ENCODE data around the gene PELI2.

Gene PELI2

DNA sequence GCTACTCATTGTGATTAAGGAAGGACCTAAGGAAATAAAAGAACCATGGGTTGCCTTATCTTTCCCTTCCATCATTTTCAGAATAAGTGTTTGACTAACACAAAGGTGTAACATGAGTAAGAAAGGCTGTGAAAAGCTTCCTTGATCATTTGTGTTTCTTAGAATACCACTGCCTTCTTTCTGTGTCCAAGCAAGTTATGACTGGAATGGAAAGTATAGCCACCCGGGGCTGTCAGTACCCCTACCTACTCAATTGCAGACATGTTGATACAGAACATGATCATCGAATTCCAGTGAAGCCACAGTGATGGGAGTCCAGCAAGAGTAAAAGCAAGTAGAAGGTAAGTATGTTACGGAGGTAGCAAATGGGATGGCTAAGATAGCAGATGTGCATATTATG is 209.8 kb downstream of the PELI2 start:
- ATAC-seq = no peak
- no peak for TF ChIP-seq PATZ1 (CRISPR knock-in tag; IDR thresholded peaks at IDR 0.05; ENCODE audit: borderline replicate concordance)
- TF ChIP-seq CSDC2 (CRISPR knock-in tag; IDR thresholded peaks at IDR 0.05) = no peak
- no peak for TF ChIP-seq ISL1 (CRISPR knock-in tag; IDR thresholded peaks at IDR 0.05)
- TF ChIP-seq PPARA (CRISPR knock-in tag; IDR thresholded peaks at IDR 0.05; ENCODE audit: borderline replicate concordance) = no peak
- TF ChIP-seq ARNTL (CRISPR knock-in tag; IDR thresholded peaks at IDR 0.05; ENCODE audit: borderline replicate concordance, low read depth) = no peak
- no peak for TF ChIP-seq TOX (CRISPR knock-in tag; IDR thresholded peaks at IDR 0.05; ENCODE audit: borderline replicate concordance)
- TF ChIP-seq, protein P1, sequence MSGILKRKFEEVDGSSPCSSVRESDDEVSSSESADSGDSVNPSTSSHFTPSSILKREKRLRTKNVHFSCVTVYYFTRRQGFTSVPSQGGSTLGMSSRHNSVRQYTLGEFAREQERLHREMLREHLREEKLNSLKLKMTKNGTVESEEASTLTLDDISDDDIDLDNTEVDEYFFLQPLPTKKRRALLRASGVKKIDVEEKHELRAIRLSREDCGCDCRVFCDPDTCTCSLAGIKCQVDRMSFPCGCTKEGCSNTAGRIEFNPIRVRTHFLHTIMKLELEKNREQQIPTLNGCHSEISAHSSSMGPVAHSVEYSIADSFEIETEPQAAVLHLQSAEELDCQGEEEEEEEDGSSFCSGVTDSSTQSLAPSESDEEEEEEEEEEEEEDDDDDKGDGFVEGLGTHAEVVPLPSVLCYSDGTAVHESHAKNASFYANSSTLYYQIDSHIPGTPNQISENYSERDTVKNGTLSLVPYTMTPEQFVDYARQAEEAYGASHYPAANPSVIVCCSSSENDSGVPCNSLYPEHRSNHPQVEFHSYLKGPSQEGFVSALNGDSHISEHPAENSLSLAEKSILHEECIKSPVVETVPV (CRISPR knock-in tag; IDR thresholded peaks at IDR 0.05) = no peak

- TF ChIP-seq CSDC2 (CRISPR knock-in tag; IDR thresholded peaks at IDR 0.05) = no peak
- no peak for TF ChIP-seq TOX (CRISPR knock-in tag; IDR thresholded peaks at IDR 0.05; ENCODE audit: borderline replicate concordance)
- no peak for TF ChIP-seq PATZ1 (CRISPR knock-in tag; IDR thresholded peaks at IDR 0.05; ENCODE audit: borderline replicate concordance)
- TF ChIP-seq, protein P2, sequence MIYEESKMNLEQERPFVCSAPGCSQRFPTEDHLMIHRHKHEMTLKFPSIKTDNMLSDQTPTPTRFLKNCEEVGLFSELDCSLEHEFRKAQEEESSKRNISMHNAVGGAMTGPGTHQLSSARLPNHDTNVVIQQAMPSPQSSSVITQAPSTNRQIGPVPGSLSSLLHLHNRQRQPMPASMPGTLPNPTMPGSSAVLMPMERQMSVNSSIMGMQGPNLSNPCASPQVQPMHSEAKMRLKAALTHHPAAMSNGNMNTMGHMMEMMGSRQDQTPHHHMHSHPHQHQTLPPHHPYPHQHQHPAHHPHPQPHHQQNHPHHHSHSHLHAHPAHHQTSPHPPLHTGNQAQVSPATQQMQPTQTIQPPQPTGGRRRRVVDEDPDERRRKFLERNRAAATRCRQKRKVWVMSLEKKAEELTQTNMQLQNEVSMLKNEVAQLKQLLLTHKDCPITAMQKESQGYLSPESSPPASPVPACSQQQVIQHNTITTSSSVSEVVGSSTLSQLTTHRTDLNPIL (CRISPR knock-in tag; IDR thresholded peaks at IDR 0.05; ENCODE audit: low read depth) = no peak
- TF ChIP-seq RARB (CRISPR knock-in tag; IDR thresholded peaks at IDR 0.05) = no peak
- no peak for TF ChIP-seq ZFP3 (CRISPR knock-in tag; IDR thresholded peaks at IDR 0.05)
- TF ChIP-seq GLIS3 (CRISPR knock-in tag; IDR thresholded peaks at IDR 0.05) = no peak
- TF ChIP-seq, protein P1 (CRISPR knock-in tag; IDR thresholded peaks at IDR 0.05) = no peak
- TF ChIP-seq BACH2 (CRISPR knock-in tag; IDR thresholded peaks at IDR 0.05; ENCODE audit: borderline replicate concordance) = no peak
- TF ChIP-seq, protein P3, sequence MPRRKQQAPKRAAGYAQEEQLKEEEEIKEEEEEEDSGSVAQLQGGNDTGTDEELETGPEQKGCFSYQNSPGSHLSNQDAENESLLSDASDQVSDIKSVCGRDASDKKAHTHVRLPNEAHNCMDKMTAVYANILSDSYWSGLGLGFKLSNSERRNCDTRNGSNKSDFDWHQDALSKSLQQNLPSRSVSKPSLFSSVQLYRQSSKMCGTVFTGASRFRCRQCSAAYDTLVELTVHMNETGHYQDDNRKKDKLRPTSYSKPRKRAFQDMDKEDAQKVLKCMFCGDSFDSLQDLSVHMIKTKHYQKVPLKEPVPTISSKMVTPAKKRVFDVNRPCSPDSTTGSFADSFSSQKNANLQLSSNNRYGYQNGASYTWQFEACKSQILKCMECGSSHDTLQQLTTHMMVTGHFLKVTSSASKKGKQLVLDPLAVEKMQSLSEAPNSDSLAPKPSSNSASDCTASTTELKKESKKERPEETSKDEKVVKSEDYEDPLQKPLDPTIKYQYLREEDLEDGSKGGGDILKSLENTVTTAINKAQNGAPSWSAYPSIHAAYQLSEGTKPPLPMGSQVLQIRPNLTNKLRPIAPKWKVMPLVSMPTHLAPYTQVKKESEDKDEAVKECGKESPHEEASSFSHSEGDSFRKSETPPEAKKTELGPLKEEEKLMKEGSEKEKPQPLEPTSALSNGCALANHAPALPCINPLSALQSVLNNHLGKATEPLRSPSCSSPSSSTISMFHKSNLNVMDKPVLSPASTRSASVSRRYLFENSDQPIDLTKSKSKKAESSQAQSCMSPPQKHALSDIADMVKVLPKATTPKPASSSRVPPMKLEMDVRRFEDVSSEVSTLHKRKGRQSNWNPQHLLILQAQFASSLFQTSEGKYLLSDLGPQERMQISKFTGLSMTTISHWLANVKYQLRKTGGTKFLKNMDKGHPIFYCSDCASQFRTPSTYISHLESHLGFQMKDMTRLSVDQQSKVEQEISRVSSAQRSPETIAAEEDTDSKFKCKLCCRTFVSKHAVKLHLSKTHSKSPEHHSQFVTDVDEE (CRISPR knock-in tag; IDR thresholded peaks at IDR 0.05) = no peak
- no peak for TF ChIP-seq PPARA (CRISPR knock-in tag; IDR thresholded peaks at IDR 0.05; ENCODE audit: borderline replicate concordance)
- no peak for TF ChIP-seq ZNF8 (CRISPR knock-in tag; IDR thresholded peaks at IDR 0.05)
- no peak for TF ChIP-seq ISL1 (CRISPR knock-in tag; IDR thresholded peaks at IDR 0.05)
- TF ChIP-seq, protein P4, sequence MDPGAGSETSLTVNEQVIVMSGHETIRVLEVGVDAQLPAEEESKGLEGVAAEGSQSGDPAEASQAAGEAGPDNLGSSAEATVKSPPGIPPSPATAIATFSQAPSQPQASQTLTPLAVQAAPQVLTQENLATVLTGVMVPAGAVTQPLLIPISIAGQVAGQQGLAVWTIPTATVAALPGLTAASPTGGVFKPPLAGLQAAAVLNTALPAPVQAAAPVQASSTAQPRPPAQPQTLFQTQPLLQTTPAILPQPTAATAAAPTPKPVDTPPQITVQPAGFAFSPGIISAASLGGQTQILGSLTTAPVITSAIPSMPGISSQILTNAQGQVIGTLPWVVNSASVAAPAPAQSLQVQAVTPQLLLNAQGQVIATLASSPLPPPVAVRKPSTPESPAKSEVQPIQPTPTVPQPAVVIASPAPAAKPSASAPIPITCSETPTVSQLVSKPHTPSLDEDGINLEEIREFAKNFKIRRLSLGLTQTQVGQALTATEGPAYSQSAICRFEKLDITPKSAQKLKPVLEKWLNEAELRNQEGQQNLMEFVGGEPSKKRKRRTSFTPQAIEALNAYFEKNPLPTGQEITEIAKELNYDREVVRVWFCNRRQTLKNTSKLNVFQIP (CRISPR knock-in tag; IDR thresholded peaks at IDR 0.05; ENCODE audit: borderline replicate concordance, low read depth) = no peak
- no peak for ATAC-seq
These were observed 213.5 kb downstream of the PELI2 start for GRCh38 chr14:56331592-56332216.

All from SK-N-SH treated with all-trans-retinoic acid at 6 μM for 48 hours (cell line).